Measurements from ENCODE around the gene HMCN2.

HMCN2 gene

GRCh38 chr9:130458027-130458803, 192.7 kb downstream of the HMCN2 start:
- no peak for TF ChIP-seq POLR2A (IDR thresholded peaks at IDR 0.05; ENCODE audit: low read length)
- TF ChIP-seq GATA1 (IDR thresholded peaks at IDR 0.05; ENCODE audit: low read depth, low read length) = no peak
- no peak for DNase-seq

DNA sequence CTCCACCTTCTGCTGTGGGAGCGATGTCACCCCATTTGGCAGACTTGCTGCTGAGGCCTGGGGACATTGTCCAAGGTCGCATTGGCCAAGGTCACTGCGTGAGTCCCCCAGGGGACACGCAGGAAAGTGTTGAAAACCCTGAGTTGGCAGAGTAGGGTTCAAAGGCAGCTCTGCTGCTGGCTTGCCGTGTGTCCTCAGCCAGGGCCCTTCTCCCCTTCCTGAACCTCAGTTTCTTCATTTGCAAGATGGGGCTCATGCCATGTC, 193.2 kb downstream of the HMCN2 start:
- DNase-seq = no peak
- no peak for TF ChIP-seq GATA1 (IDR thresholded peaks at IDR 0.05; ENCODE audit: low read depth, low read length)
- no peak for TF ChIP-seq POLR2A (IDR thresholded peaks at IDR 0.05; ENCODE audit: low read length)

DNA sequence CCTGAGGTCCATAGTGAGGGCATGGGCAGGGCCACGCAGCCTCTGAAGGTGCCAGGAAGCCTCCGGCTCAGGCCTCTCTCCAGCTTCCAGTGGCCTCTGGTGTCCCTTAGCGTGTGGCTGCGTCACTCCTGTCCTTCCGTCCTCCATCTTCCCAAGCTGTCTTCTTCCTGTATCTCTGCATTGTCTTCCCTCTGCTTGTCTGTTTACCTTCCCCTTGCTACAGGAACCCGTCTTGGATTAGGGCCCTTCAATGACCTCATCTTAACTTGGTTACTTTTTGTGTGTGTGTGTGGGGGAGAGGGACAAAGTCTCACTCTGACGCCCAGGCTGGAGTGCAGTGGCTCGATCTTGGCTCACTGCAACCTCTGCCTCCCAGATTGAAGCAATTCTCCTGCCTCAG, 193.6 kb downstream of the HMCN2 start:
- DNase-seq = no peak
- no peak for TF ChIP-seq POLR2A (IDR thresholded peaks at IDR 0.05; ENCODE audit: low read length)
- TF ChIP-seq GATA1 (IDR thresholded peaks at IDR 0.05; ENCODE audit: low read depth, low read length) = no peak

- DNase-seq = no peak
- TF ChIP-seq GATA1 (IDR thresholded peaks at IDR 0.05; ENCODE audit: low read depth, low read length) = no peak
- TF ChIP-seq POLR2A (IDR thresholded peaks at IDR 0.05; ENCODE audit: low read length) = no peak
These were observed 194.5 kb downstream of the HMCN2 start for GRCh38 chr9:130459941-130460669.

- TF ChIP-seq POLR2A (IDR thresholded peaks at IDR 0.05; ENCODE audit: low read length) = no peak
- no peak for TF ChIP-seq GATA1 (IDR thresholded peaks at IDR 0.05; ENCODE audit: low read depth, low read length)
- DNase-seq = peak; percentile 57 to 80
These were observed 195.7 kb downstream of the HMCN2 start for GRCh38 chr9:130461218-130461630.

DNA sequence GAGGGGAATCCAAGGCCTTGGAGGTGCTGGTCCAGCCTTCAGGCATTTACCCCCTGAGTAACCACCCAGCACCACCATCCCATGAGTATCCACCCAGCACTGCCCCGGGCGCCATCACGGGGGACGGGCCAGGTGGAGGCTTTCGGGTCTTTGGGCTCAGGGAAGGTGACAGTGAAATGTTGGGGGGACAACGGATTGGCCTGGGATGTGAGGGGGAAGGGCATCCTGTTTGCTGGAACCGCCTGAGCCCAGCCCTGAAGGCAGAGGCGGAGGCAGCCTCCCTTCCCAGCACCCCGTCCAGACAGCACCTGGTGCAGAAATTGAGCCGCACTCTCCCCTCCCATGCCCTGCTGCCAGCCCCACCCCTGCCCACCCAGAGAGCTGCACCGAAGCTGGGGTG, 196.2 kb downstream of the HMCN2 start:
- no peak for DNase-seq
- no peak for TF ChIP-seq GATA1 (IDR thresholded peaks at IDR 0.05; ENCODE audit: low read depth, low read length)
- no peak for TF ChIP-seq POLR2A (IDR thresholded peaks at IDR 0.05; ENCODE audit: low read length)

GRCh38 chr9:130462685-130463540, 197.4 kb downstream of the HMCN2 start:
- DNase-seq = no peak
- TF ChIP-seq GATA1 (IDR thresholded peaks at IDR 0.05; ENCODE audit: low read depth, low read length) = no peak
- TF ChIP-seq POLR2A (IDR thresholded peaks at IDR 0.05; ENCODE audit: low read length) = no peak

DNA sequence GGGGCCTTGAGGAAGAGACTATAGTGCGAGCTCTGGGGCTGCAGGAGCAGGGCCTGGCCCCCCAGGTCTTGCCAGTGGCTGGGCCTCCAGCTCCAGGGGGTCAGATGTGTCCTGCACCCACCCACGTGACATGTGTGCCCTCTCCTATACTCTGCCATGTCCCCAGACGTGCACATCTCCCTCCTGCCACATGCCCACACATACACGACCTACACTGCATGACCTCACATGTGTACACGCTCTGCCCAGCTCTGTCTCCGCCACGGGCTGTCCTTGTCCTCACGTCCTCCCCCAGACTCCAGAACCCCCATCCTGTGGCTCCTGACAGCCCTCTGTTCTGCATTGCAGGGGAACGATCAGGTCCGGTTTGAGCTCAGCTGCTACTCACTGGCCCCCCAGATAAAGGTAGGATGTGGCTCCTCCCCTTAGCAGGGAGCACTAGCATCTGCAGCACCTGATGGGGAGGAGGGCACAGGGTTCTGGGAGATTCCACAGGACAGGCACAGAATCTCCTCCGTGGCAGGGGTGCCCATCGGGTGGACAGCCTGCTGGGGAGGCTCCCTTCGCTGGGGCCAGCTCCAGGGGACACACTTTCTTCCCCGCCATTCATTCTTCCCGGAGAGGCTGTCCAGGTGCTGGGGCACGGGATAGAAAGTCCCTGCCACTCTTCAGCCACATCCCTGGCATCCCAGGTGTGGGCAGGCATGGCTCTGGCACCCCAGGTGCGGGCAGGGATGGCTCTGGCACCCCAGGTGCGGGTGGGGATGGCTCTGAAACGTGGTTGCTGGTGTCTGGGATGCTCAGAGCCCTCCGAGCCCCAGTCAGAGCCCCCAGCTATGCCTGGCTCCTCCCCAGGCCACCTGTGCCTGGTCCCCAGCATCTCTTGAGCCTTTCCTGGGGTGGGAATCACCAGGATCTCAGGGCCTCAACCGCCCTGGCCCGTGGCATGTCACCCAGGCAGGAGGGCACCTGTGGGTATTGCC, 198.5 kb downstream of the HMCN2 start:
- DNase-seq = no peak
- TF ChIP-seq POLR2A (IDR thresholded peaks at IDR 0.05; ENCODE audit: low read length) = no peak
- no peak for TF ChIP-seq GATA1 (IDR thresholded peaks at IDR 0.05; ENCODE audit: low read depth, low read length)

DNA sequence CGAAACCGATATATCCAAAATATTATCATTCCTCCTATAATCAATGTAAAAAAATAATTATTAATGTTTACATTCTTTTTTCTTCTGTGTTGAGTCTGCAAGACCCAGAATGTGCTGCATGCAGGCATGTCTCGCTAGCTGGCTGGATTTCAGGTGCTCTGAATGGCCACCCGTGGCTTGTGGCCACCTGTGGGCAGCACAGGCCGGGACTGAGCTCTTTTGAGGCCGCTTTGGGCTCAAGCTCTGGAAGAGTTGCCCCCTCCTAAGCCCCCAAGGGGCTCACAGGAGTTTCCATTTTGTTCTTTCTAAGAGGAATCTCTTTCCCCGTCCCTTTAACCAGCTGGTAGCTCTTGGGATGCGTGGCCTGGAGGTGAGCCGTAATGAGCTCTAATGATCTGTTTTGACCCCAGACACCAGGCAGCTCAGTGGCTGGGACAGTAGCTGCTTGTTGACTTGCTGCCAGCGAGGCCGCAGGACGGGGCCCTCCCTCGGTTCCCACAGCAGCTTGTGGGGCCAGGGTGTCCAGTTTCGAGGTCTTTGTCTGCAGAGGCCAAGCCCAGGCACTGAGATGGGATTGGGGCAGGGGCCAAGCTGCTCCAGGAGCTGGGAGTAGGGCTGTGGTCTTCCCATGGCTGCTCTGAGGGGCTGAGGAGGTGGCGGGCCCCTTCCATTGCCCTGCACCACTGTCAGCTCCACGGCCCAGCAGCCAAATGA, 200.0 kb downstream of the HMCN2 start:
- DNase-seq = no peak
- TF ChIP-seq GATA1 (IDR thresholded peaks at IDR 0.05; ENCODE audit: low read depth, low read length) (no peak), POLR2A (IDR thresholded peaks at IDR 0.05; ENCODE audit: low read length) (no peak)

DNA sequence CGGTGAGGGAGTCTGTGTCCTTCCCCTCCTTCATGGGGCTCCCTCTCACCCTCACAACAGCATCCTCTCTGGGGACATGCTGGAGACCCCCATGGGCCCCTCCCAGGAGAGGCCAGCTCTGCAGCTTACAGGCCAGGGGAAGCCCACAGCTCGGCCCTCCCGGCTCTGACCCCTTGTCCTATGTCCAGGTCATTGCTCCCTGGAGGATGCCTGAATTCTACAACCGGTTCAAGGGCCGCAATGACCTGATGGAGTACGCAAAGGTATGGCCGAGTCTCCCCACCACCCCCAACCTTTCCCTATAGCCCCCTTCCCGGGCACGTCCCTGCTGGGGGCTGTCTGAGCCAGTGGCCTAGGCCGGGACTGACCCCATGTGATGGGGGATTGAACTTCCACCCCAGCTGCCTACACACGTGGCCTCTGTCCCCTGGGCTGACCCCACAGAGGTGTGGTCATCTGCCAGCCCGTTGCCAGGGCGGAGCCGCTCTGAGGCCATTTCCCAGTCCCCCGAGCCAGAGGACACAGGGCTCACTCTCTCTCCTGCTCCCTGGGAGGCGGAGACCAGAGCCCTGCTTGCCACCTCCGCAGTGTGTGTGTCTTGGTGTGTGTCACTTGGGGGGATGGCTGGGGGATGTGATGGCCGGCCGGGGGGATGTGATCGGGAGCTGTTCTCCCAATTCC, 201.1 kb downstream of the HMCN2 start:
- DNase-seq = no peak
- TF ChIP-seq POLR2A (IDR thresholded peaks at IDR 0.05; ENCODE audit: low read length) (no peak), GATA1 (IDR thresholded peaks at IDR 0.05; ENCODE audit: low read depth, low read length) (no peak)

GRCh38 chr9:130467316-130467715, 201.8 kb downstream of the HMCN2 start:
- TF ChIP-seq GATA1 (IDR thresholded peaks at IDR 0.05; ENCODE audit: low read depth, low read length) = no peak
- TF ChIP-seq POLR2A (IDR thresholded peaks at IDR 0.05; ENCODE audit: low read length) = no peak
- DNase-seq = no peak

DNA sequence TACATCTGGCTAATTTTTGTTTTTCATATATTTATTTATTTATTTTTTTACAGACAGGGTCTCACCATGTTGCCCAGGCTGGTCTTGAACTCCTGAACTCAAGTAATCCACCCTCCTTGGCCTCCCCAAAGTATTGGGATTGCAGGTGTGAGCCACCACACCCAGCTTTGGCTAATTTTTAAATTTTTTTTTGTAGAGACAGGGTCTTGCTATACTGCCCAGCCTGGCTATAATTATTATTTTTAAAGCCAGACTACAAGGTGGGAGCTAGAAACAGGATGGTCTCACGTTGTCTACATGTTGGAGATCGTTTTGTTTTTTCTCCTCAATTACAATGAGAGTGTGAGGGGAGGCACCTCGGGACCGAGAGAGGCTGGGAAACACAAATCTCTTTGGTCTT, 203.0 kb downstream of the HMCN2 start:
- DNase-seq = no peak
- no peak for TF ChIP-seq POLR2A (IDR thresholded peaks at IDR 0.05; ENCODE audit: low read length)
- no peak for TF ChIP-seq GATA1 (IDR thresholded peaks at IDR 0.05; ENCODE audit: low read depth, low read length)

All from erythroblast (primary cell).